Loucy (cell line): Measurements from ENCODE around the gene D2HGDH.

Experiments used
- CTCF ChIP-seq: fragments of 200-600 bp; sonication (generic); conservative IDR thresholded peaks from 2 replicates; pipeline ENCODE4 v1.5.1; 2014; ENCODE audit warnings: mild to moderate bottlenecking, antibody characterized with exemption, low read length
- EZH2phosphoT487 ChIP-seq: fragments of 200-600 bp; IDR thresholded peaks from 2 replicates; pipeline ENCODE4 v1.6.1; 2018; ENCODE audit warnings: antibody characterized with exemption, mild to moderate bottlenecking, moderate library complexity, borderline replicate concordance

GRCh38 chr2:241767464-241768250 lies 33.2 kb downstream of the D2HGDH start:
- TF ChIP-seq CTCF (no peak), EZH2phosphoT487 (no peak)
